ENCODE measurements around the gene KRT2.

KRT2 gene

GRCh38 chr12:52644078-52644415, 8.0 kb downstream of the KRT2 start:
- no peak for DNase-seq (ENCODE audit: low spot score)
- no peak for FAIRE-seq

GRCh38 chr12:52643233-52644077, 8.6 kb downstream of the KRT2 start:
- DNase-seq (ENCODE audit: low spot score), result no peak
- no peak for FAIRE-seq

- DNase-seq (ENCODE audit: low spot score) (no peak), FAIRE-seq (no peak)
Observed at GRCh38 chr12:52641468-52641867, 10.5 kb downstream of the KRT2 start.

GRCh38 chr12:52637299-52637698, 14.7 kb downstream of the KRT2 start:
- DNase-seq (ENCODE audit: low spot score) (no peak), FAIRE-seq (no peak)

- DNase-seq (ENCODE audit: low spot score), result no peak
- FAIRE-seq, result no peak
Observed at GRCh38 chr12:52636592-52637258, 15.3 kb downstream of the KRT2 start.

- DNase-seq (ENCODE audit: low spot score) (no peak), FAIRE-seq (no peak)
Observed at GRCh38 chr12:52636189-52636588, 15.8 kb downstream of the KRT2 start.

- FAIRE-seq (no peak), DNase-seq (ENCODE audit: low spot score) (no peak)
Observed at GRCh38 chr12:52634266-52635056, 17.6 kb downstream of the KRT2 start.

- DNase-seq (ENCODE audit: low spot score) (no peak), FAIRE-seq (no peak)
Observed at GRCh38 chr12:52633383-52633782, 18.6 kb downstream of the KRT2 start.

- DNase-seq (ENCODE audit: low spot score) (no peak), FAIRE-seq (no peak)
Observed at GRCh38 chr12:52632656-52633055, 19.4 kb downstream of the KRT2 start.

- DNase-seq (ENCODE audit: low spot score) (no peak), FAIRE-seq (no peak)
Observed at GRCh38 chr12:52631676-52632459, 20.1 kb downstream of the KRT2 start.

- DNase-seq (ENCODE audit: low spot score) (no peak), FAIRE-seq (no peak)
Observed at GRCh38 chr12:52631264-52631663, 20.7 kb downstream of the KRT2 start.

- DNase-seq (ENCODE audit: low spot score), result no peak
- FAIRE-seq, result no peak
Observed at GRCh38 chr12:52630599-52631200, 21.3 kb downstream of the KRT2 start.

GRCh38 chr12:52630008-52630500, 22.0 kb downstream of the KRT2 start:
- FAIRE-seq, result no peak
- DNase-seq (ENCODE audit: low spot score), result no peak

- FAIRE-seq, result no peak
- DNase-seq (ENCODE audit: low spot score), result no peak
Observed at GRCh38 chr12:52629281-52630007, 22.6 kb downstream of the KRT2 start.

GRCh38 chr12:52628841-52629240, 23.2 kb downstream of the KRT2 start:
- no peak for DNase-seq (ENCODE audit: low spot score)
- FAIRE-seq, result no peak

- no peak for FAIRE-seq
- no peak for DNase-seq (ENCODE audit: low spot score)
Observed at GRCh38 chr12:52628111-52628507, 23.9 kb downstream of the KRT2 start.

- DNase-seq (ENCODE audit: low spot score), result no peak
- FAIRE-seq, result no peak
Observed at GRCh38 chr12:52627395-52628110, 24.5 kb downstream of the KRT2 start.

- FAIRE-seq (no peak), DNase-seq (ENCODE audit: low spot score) (no peak)
Observed at GRCh38 chr12:52622349-52622748, 29.7 kb downstream of the KRT2 start.

GRCh38 chr12:52618866-52619265, 33.1 kb downstream of the KRT2 start:
- no peak for FAIRE-seq
- DNase-seq (ENCODE audit: low spot score), result no peak
